Osteocyte (in vitro differentiated cells): ENCODE data around the gene ZG16B. TPM values are rescaled to one million over a fixed set of nuclear protein-coding genes. Genes with fewer than 3 reads are reported as not detected.

Source experiments
- DNase-seq: peaks from one replicate; pipeline ENCODE4 v3.0.0; 2021; ENCODE audit warnings: mixed read lengths; ENCODE audit not compliant: unreplicated experiment; ENCODE audit errors: extremely low spot score
- H3K27ac Mint-ChIP-seq: one replicate; pipeline ENCODE4 v1.8.0; 2021; ENCODE audit warnings: mild to moderate bottlenecking, mixed read lengths; ENCODE audit not compliant: unreplicated experiment
- H3K27me3 Mint-ChIP-seq: one replicate; pipeline ENCODE4 v1.8.0; 2021; ENCODE audit warnings: mixed read lengths; ENCODE audit not compliant: unreplicated experiment
- H3K36me3 Mint-ChIP-seq: one replicate; pipeline ENCODE4 v1.8.0; 2021; ENCODE audit warnings: mixed read lengths; ENCODE audit not compliant: unreplicated experiment
- H3K4me1 Mint-ChIP-seq: one replicate; pipeline ENCODE4 v1.8.0; 2021; ENCODE audit warnings: mixed read lengths; ENCODE audit not compliant: unreplicated experiment
- H3K4me3 Mint-ChIP-seq: one replicate; pipeline ENCODE4 v1.8.0; 2021; ENCODE audit warnings: mild to moderate bottlenecking, moderate library complexity, mixed read lengths; ENCODE audit not compliant: unreplicated experiment
- H3K9me3 Mint-ChIP-seq: one replicate; pipeline ENCODE4 v1.8.0; 2021; ENCODE audit warnings: mixed read lengths; ENCODE audit not compliant: unreplicated experiment
- total RNA-seq: library from RNA; stranded (reverse); gene quantifications from 2 replicates; pipeline ENCODE4 v1.2.1, GENCODE V29; 2021
- TF ChIP-seq, protein P1 (sequence below): fragments of 200-600 bp; sonication (generic); IDR thresholded peaks from 2 replicates; pipeline ENCODE4 v1.5.0; 2021; ENCODE audit warnings: antibody characterized with exemption, mild to moderate bottlenecking, moderate library complexity

Gene ZG16B
- total RNA-seq, 1 donor from 2014 or later: not detected

DNA sequence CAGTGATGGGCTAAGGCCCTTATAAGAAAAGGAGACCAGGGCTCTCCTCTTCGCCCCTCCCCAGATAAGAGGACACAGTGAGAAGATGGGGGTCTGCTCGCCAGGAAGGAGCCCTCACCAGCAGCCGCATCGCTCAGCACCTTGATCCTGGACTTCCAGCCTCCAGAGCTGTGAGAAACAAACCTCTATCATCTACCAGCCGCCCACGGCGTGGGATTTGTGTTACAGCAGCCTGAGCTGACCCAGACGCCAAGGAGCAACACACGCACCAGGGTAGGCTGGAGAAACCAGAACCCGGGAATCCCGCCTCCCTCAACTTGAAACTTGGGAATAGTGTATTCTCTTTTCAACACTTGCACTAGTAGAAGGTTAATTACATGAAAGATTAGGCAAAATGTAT lies 4.2 kb upstream of the ZG16B start:
- Mint-ChIP-seq H3K27ac (no peak overlapping the region), H3K4me3 (no peak overlapping the region), H3K36me3 (no peaks in the 10 kb centered on the region), H3K27me3 (peaks cover 20% of the 10 kb centered on the region), H3K4me1 (no peaks in the 10 kb centered on the region), H3K9me3 (no peaks in the 10 kb centered on the region)
- DNase-seq: no peak
- TF ChIP-seq, protein P1, sequence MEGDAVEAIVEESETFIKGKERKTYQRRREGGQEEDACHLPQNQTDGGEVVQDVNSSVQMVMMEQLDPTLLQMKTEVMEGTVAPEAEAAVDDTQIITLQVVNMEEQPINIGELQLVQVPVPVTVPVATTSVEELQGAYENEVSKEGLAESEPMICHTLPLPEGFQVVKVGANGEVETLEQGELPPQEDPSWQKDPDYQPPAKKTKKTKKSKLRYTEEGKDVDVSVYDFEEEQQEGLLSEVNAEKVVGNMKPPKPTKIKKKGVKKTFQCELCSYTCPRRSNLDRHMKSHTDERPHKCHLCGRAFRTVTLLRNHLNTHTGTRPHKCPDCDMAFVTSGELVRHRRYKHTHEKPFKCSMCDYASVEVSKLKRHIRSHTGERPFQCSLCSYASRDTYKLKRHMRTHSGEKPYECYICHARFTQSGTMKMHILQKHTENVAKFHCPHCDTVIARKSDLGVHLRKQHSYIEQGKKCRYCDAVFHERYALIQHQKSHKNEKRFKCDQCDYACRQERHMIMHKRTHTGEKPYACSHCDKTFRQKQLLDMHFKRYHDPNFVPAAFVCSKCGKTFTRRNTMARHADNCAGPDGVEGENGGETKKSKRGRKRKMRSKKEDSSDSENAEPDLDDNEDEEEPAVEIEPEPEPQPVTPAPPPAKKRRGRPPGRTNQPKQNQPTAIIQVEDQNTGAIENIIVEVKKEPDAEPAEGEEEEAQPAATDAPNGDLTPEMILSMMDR: no peak

- H3K27me3 Mint-ChIP-seq: peaks cover 15% of the 10 kb centered on the region
- TF ChIP-seq, protein P1: no peak
- no peaks in the 10 kb centered on the region for H3K9me3 Mint-ChIP-seq
- H3K36me3 Mint-ChIP-seq: no peaks in the 10 kb centered on the region
- H3K27ac Mint-ChIP-seq: no peak overlapping the region
- no peaks in the 10 kb centered on the region for H3K4me1 Mint-ChIP-seq
- H3K4me3 Mint-ChIP-seq: no peak overlapping the region
- DNase-seq: no peak
These were observed 3.3 kb upstream of the ZG16B start for GRCh38 chr16:2826591-2827373.

- Mint-ChIP-seq H3K4me1 (no peaks in the 10 kb centered on the region), H3K9me3 (no peaks in the 10 kb centered on the region), H3K4me3 (no peak overlapping the region), H3K27ac (no peak overlapping the region), H3K27me3 (peaks cover 14% of the 10 kb centered on the region), H3K36me3 (no peaks in the 10 kb centered on the region)
- no peak for DNase-seq
- TF ChIP-seq, protein P1: no peak
These were observed 2.7 kb upstream of the ZG16B start for GRCh38 chr16:2827374-2827791.

- no peak for DNase-seq
- H3K36me3 Mint-ChIP-seq: no peaks in the 10 kb centered on the region
- no peaks in the 10 kb centered on the region for H3K9me3 Mint-ChIP-seq
- TF ChIP-seq, protein P1: no peak
- no peaks in the 10 kb centered on the region for H3K4me1 Mint-ChIP-seq
- H3K27ac Mint-ChIP-seq: no peak overlapping the region
- H3K27me3 Mint-ChIP-seq: peaks cover 11% of the 10 kb centered on the region
- no peak overlapping the region for H3K4me3 Mint-ChIP-seq
These were observed 2.1 kb upstream of the ZG16B start for GRCh38 chr16:2827831-2828520.

GRCh38 chr16:2828521-2828840 lies 1.6 kb upstream of the ZG16B start:
- no peak for DNase-seq
- no peaks in the 10 kb centered on the region for H3K36me3 Mint-ChIP-seq
- TF ChIP-seq, protein P1: no peak

More at GRCh38 chr16:2828521-2828840, 1.6 kb upstream of the ZG16B start:
- Mint-ChIP-seq H3K4me3 (no peak overlapping the region), H3K27me3 (peaks cover 7% of the 10 kb centered on the region), H3K9me3 (no peaks in the 10 kb centered on the region), H3K4me1 (no peaks in the 10 kb centered on the region), H3K27ac (no peak overlapping the region)
